Retinal pigment epithelial cell (primary cell): Measurements from ENCODE around the gene PRKCB.

ENCODE experiments used
- DNase-seq: peaks from one replicate; pipeline ENCODE4 v3.0.0-alpha.2; 2010; ENCODE audit warnings: low read depth
- H3K4me3 ChIP-seq: 2 replicates; pipeline ENCODE4 v1.5.1; 2011; ENCODE audit warnings: mild to moderate bottlenecking, low read length, control low read depth, moderate library complexity
- CTCF ChIP-seq: conservative IDR thresholded peaks from 2 replicates; pipeline ENCODE4 v1.5.1; 2011; ENCODE audit warnings: low read depth, low read length, control low read depth, inconsistent platforms

PRKCB gene

GRCh38 chr16:24049113-24049512, 213.3 kb downstream of the PRKCB start:
- TF ChIP-seq CTCF = no peak
- no peak overlapping the region for H3K4me3 ChIP-seq
- DNase-seq = no peak

GRCh38 chr16:24051125-24051524, 215.3 kb downstream of the PRKCB start:
- no peak for TF ChIP-seq CTCF
- H3K4me3 ChIP-seq = no peak overlapping the region
- DNase-seq = no peak

GRCh38 chr16:24052329-24053098, 216.7 kb downstream of the PRKCB start:
- DNase-seq = no peak
- H3K4me3 ChIP-seq = no peak overlapping the region
- TF ChIP-seq CTCF = no peak

GRCh38 chr16:24053099-24053946, 217.5 kb downstream of the PRKCB start:
- DNase-seq = no peak
- no peak overlapping the region for H3K4me3 ChIP-seq
- TF ChIP-seq CTCF = no peak

- no peak for DNase-seq
- H3K4me3 ChIP-seq = no peak overlapping the region
- no peak for TF ChIP-seq CTCF
Measured at GRCh38 chr16:24054741-24055491, 219.1 kb downstream of the PRKCB start.

- TF ChIP-seq CTCF = no peak
- no peak overlapping the region for H3K4me3 ChIP-seq
- no peak for DNase-seq
Measured at GRCh38 chr16:24062270-24062817, 226.6 kb downstream of the PRKCB start.
